ENCODE results near the gene RIN3.
"Not testable (repeated sequence)": the region's sequence is repeated elsewhere in the genome, so short reads cannot be mapped to it uniquely, and the experiment has no call there.

The RIN3 gene

DNA sequence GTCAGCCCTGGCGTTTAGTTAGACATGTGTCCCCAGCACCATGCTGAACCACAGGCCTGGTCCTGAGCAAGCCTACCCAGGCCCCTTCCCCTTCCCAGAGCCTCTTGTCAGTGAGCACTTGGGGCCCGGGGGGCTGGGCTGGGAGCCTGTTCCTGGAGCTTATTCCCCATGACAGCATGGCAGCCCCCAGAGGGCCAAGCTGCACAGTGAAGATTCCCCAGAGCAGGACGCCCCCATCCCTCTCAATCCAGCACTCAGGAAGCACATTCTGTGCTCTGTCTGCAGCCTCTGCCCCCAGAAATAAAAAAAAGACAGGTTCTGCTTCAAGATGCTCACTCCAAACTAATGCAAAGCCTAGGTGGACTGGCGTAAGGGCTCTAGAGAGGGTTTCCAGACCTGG lies 117.5 kb downstream of the RIN3 start:
- no peak for DNase-seq

GRCh38 chr14:92632546-92633273 lies 119.1 kb downstream of the RIN3 start:
- DNase-seq, result no peak

DNA sequence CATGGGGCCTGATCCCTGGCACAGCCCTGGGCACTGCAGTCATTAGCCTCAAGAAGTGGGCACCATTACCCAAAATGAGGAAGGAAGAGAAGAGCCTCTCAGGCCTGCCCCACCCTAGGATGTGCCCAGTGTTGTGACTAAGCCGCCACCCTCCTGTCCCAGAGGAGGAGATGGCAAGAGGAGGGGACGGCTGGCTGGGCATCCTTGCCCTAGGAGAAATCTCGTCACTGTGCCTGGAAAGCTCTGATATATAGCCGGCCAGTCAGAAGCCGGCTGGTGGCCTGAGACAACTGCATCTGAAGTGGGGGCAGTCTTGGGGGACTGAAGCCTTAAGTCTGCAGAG lies 119.7 kb downstream of the RIN3 start:
- no peak for DNase-seq

- no peak for DNase-seq
Measured at GRCh38 chr14:92633724-92634123, 120.1 kb downstream of the RIN3 start.

DNA sequence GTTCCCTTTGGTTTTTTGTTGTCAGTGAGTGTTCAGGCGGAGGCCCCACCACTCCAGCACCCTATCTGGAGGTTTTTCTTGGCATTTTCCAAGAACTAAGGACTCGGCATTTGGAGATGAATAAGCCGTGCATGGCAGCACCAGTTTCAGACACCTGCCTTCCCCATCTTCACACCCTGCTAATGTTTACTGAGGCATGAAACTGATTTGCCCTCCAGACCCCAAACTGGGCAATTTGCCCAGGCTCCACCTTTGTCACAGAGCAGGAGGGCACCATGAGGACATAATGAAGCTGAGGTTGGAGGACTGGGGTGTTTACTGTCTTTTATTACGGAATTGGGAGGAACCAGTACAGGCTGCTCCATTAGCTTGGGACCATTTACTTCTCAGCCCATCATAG lies 121.5 kb downstream of the RIN3 start:
- DNase-seq, result no peak

DNA sequence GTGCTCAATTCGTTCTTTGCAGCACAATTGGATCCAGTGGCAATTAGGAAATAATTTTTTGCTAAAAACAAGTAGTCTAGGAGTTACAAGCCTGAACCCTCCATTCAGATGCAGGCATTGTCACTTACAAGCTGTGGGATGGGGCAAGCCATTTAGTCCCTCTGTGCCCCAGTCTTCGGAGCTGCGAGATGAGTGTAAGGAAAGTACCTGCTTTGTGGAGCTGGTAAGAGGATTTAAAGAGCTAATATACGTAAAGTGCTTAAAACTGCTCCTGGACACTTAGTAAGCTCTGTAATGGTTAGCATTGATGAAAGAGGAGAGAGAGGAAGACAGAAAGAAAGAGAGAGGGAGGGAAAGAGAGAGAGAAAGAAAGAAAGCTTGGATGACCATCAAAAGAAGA lies 122.3 kb downstream of the RIN3 start:
- no peak for DNase-seq

GRCh38 chr14:92637228-92637627 lies 123.6 kb downstream of the RIN3 start:
- no peak for DNase-seq

GRCh38 chr14:92637864-92638263 lies 124.3 kb downstream of the RIN3 start:
- DNase-seq, result no peak

DNA sequence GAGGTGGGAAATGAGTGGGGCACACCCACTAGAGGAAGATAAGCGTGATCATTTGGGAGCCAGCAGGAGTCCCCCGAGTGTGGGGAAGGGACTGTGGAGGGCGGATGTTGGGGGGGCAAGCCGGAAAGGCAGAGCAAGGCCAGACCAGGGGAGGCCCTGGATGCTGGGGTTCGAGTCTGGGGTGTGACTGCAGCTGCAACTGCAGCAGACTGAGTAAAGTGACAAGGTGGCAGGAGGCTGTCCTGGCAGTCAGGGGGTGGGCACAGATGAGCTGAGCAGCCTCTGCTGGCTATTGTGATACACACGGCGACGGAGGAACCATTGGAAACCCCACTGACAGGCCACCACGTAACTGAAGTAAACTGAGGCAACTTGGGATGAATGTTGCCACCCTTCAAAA lies 124.7 kb downstream of the RIN3 start:
- no peak for DNase-seq

DNA sequence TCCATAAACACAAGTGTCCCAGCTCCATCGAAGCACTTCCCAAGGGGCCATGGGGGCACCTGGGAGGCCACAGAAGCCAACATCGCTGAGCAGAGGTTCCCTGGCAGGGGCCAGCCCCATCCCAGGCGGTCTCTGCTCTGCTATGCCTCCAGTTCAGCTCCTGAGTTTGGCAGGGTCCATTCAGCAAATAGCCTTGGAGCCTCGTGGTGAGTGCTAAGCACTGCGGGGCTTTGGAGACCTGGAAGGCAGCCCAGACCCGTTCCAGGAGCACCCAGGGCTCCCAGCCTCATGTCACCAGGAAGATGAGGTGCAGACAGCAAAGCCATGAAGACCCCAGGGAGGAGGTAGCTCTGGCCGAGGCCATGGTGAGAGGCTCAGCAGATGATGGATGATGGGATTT lies 125.3 kb downstream of the RIN3 start:
- DNase-seq, result no peak

DNA sequence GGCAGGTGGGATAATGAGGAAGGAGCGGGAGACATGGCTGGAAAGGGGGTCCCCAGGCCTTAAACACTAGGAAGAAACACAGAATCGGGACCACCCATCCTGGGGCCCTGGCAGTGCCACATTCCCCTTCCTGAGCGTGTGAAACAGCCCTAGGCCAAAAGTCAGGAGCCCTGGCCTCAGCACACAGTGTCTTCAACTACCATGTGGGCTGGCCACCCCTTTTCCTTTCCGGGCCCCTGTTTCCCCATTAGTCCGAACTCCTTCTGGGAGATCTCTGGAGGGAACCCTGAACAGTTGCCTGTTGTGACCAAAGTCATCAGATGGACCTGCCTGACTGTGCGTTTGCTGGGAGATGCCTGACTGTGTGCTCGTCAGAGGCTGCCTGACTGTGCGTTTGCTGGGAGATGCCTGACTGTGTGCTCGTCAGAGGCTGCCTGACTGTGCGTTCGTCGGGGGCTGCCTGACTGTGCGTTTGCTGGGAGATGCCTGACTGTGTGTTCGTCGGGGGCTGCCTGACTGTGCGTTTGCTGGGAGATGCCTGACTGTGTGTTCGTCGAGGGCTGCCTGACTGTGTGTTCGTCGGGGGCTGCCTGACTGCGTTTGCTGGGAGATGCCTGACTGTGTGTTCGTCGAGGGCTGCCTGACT lies 126.0 kb downstream of the RIN3 start:
- not testable (repeated sequence) for DNase-seq

DNA sequence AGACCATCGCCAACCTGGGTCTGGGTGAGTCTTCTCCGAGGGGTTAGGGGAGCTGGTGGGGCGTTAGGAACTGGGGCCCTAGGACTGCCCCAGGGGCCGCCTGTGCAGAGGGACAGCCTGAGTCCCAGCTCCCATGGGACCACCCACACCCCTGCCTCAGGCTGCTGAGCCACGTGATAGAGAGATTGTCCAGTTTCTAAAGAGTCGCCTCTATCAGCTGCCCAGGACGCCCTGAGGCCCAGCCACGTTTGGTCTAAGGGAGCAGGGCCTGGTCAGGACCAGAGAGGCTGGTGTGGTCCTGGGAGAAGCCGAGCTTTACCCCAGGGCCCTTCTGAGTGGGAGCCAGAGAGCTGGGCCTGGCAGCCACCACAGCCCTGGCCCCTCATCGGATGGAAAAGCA lies 127.7 kb downstream of the RIN3 start:
- DNase-seq, result no peak

GRCh38 chr14:92644171-92644969 lies 130.8 kb downstream of the RIN3 start:
- no peak for DNase-seq

GRCh38 chr14:92644970-92645515 lies 131.5 kb downstream of the RIN3 start:
- DNase-seq, result no peak

DNA sequence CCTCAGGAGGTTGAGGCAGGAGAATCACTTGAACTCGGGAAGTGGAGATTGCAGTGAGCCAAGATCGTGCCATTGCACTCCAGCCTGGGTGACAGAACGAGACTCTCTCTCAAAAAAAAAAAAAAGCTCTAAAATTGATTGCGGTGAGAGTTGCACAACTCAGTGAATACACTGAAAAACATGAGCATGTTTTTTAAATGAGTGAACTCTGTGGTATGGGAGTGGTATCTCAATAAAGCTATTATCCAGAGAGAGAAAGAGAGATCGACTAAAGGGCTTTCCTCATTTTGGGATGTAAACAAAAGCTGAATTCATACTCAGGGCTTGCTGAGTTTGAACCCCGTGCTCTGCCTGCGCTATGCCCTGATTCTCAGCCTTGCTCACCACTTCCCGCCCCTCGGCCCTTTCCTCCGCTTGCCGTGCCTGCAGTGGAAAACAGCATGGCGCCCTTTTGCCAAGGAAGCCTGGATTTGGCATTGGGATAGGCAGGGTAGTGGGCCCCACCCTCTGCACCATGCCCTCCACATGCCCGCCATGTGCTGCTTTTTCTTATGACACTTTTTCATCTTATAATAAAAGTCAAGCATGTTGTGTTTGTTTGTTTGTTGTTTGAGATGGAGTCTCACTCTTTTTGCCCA lies 132.4 kb downstream of the RIN3 start:
- DNase-seq, result no peak

GRCh38 chr14:92646952-92647796 lies 133.6 kb downstream of the RIN3 start:
- DNase-seq, result no peak

- DNase-seq, result no peak
Measured at GRCh38 chr14:92647797-92648279, 134.3 kb downstream of the RIN3 start.

GRCh38 chr14:92649066-92649465 lies 135.5 kb downstream of the RIN3 start:
- DNase-seq, result no peak

- DNase-seq, result no peak
Measured at GRCh38 chr14:92649934-92650545, 136.5 kb downstream of the RIN3 start.

DNA sequence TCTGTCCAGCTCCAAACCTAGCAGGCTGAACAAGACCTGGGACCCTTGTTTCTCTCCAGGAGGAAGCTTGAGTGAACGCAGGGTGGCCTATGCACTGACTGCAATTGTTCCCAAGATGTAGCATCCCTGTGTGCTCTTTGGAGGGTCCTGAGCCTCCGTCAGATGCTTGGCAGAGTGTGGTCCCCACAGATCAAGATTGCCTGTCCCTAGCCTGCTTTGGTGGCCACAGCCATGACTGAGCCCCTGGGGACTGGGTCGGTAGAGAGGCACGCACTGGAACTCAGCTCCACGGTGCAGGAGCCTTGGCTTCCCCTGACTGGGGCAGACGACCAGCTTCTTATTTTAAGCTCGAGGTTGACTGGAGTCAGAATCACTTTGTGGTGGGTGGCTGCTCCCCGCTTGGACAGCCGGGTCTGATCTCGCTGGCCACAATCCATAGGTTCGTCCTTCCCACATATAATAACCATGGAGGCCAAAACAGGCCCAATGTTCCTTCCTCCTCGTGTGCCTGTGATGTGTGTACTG lies 137.1 kb downstream of the RIN3 start:
- DNase-seq, result no peak

DNA sequence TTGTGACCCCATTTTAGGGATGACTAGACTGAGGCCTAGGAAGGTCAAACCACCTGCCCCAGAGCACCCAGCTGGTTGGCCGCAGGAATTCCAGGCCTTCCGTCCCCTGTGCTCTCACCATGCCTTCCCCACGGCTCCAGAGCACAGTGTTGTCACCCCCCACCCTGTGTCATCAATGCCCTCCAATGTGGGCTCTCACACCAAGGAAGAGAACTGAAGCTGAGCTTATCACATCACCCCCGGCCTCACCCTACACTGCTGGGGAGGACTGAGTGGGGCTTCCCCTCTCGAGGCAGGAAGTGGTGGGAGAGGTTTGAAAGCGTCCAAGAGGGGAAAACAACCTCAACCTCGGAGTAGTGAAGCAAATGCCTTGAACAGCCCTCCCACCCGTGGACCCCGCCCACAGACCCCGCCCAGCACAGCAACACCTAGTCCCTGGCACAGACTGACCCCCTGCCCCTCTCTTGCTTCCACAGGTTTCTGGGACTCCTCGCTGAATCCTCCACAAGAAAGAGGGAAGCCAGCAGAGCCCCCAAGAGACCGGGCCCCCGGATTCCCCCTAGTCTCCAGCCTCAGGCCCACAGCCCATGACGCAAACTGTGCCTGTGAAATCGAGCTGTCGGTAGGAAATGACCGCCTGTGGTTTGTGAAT lies 137.7 kb downstream of the RIN3 start:
- peak; percentile 76 to 85 for DNase-seq
